GM18526 (cell line): Measurements from ENCODE around the gene BCAS4.

Experiments used
- POLR2A ChIP-seq: IDR thresholded peaks from 3 replicates; pipeline ENCODE4 v1.6.1; 2011; ENCODE audit not compliant: insufficient read length; ENCODE audit errors: extremely low read depth

BCAS4 gene

GRCh38 chr20:50859161-50859560 is 64.3 kb downstream of the BCAS4 start:
- no peak for TF ChIP-seq POLR2A

GRCh38 chr20:50861012-50861411 is 66.2 kb downstream of the BCAS4 start:
- TF ChIP-seq POLR2A, result no peak

- TF ChIP-seq POLR2A, result no peak
Observed at GRCh38 chr20:50862546-50862945, 67.7 kb downstream of the BCAS4 start.

GRCh38 chr20:50865114-50865513 is 70.3 kb downstream of the BCAS4 start:
- no peak for TF ChIP-seq POLR2A

- TF ChIP-seq POLR2A, result no peak
Observed at GRCh38 chr20:50865591-50865990, 70.7 kb downstream of the BCAS4 start.

- no peak for TF ChIP-seq POLR2A
Observed at GRCh38 chr20:50866036-50866685, 71.3 kb downstream of the BCAS4 start.

GRCh38 chr20:50866831-50867230 is 72.0 kb downstream of the BCAS4 start:
- no peak for TF ChIP-seq POLR2A

GRCh38 chr20:50867805-50868204 is 72.9 kb downstream of the BCAS4 start:
- no peak for TF ChIP-seq POLR2A

- TF ChIP-seq POLR2A, result no peak
Observed at GRCh38 chr20:50868509-50869495, 73.9 kb downstream of the BCAS4 start.

GRCh38 chr20:50870561-50871161 is 75.8 kb downstream of the BCAS4 start:
- no peak for TF ChIP-seq POLR2A

- TF ChIP-seq POLR2A, result no peak
Observed at GRCh38 chr20:50872560-50873425, 77.9 kb downstream of the BCAS4 start.

GRCh38 chr20:50873585-50873984 is 78.7 kb downstream of the BCAS4 start:
- TF ChIP-seq POLR2A, result no peak

- no peak for TF ChIP-seq POLR2A
Observed at GRCh38 chr20:50874111-50874757, 79.4 kb downstream of the BCAS4 start.

GRCh38 chr20:50874758-50875665 is 80.2 kb downstream of the BCAS4 start:
- no peak for TF ChIP-seq POLR2A
